WTC11 (cell line): ENCODE measurements around the gene CCDC85A. TPM values are rescaled to one million over a fixed set of nuclear protein-coding genes. Genes with fewer than 3 reads are reported as not detected.

Experiments
- ATAC-seq: fragments of 200-7000 bp; cut with Tn5 transposase; 2 replicates; pipeline ENCODE4 v1.10.0; 2021; ENCODE audit warnings: mild to moderate bottlenecking, moderate library complexity
- CTCF ChIA-PET: fragments of 300-600 bp; sonication (Branson Sonifier 250); formaldehyde crosslinking; loops from one replicate; lab custom pipeline; 2021; ENCODE audit warnings: antibody characterized with exemption; lab: Charles Lee
- POLR2A ChIA-PET: fragments of 350-600 bp; sonication (Branson Sonifier 250); formaldehyde crosslinking; loops from one replicate; lab custom pipeline; 2021; ENCODE audit warnings: antibody characterized with exemption; lab: Charles Lee
- DNase-seq: peaks from one replicate; pipeline ENCODE4 v3.0.0; 2021; ENCODE audit warnings: low spot score
- H3K27ac Mint-ChIP-seq: 2 replicates; pipeline ENCODE4 v1.8.0; 2021; ENCODE audit warnings: mixed read lengths
- H3K27me3 Mint-ChIP-seq: 2 replicates; pipeline ENCODE4 v1.8.0; 2021; ENCODE audit warnings: low read depth, mild to moderate bottlenecking, moderate library complexity, mixed read lengths
- H3K36me3 Mint-ChIP-seq: 2 replicates; pipeline ENCODE4 v1.8.0; 2021; ENCODE audit warnings: mixed read lengths
- H3K4me1 Mint-ChIP-seq: 2 replicates; pipeline ENCODE4 v1.8.0; 2022; ENCODE audit warnings: mixed read lengths
- H3K4me3 Mint-ChIP-seq: 2 replicates; pipeline ENCODE4 v1.8.0; 2021; ENCODE audit warnings: mild to moderate bottlenecking, moderate library complexity, mixed read lengths
- H3K9me3 Mint-ChIP-seq: 2 replicates; pipeline ENCODE4 v1.8.0; 2021; ENCODE audit warnings: mixed read lengths
- ARID4B ChIP-seq: sonication (generic); formaldehyde crosslinking; IDR thresholded peaks from 2 replicates; pipeline ENCODE4 v1.8.0; 2023; ENCODE audit warnings: missing genetic modification reagents, mild to moderate bottlenecking, borderline replicate concordance
- CREM ChIP-seq: sonication (generic); formaldehyde crosslinking; IDR thresholded peaks from 2 replicates; pipeline ENCODE4 v1.8.1; 2022; ENCODE audit warnings: mild to moderate bottlenecking, missing genetic modification reagents, moderate library complexity
- CTCF ChIP-seq: fragments of 200-600 bp; IDR thresholded peaks from 2 replicates; pipeline ENCODE4 v1.8.0; 2022; ENCODE audit warnings: antibody characterized with exemption
- E2F1 ChIP-seq: sonication (generic); formaldehyde crosslinking; IDR thresholded peaks from 2 replicates; pipeline ENCODE4 v1.8.0; 2022; ENCODE audit warnings: mild to moderate bottlenecking, missing genetic modification reagents
- E2F4 ChIP-seq: sonication (generic); formaldehyde crosslinking; IDR thresholded peaks from 2 replicates; pipeline ENCODE4 v1.8.1; 2022; ENCODE audit warnings: low read depth, mild to moderate bottlenecking, moderate library complexity, missing genetic modification reagents, borderline replicate concordance
- FOXP4 ChIP-seq: sonication (generic); formaldehyde crosslinking; IDR thresholded peaks from 2 replicates; pipeline ENCODE4 v1.8.0; 2022; ENCODE audit warnings: mild to moderate bottlenecking, missing genetic modification reagents
- IRF1 ChIP-seq: sonication (generic); formaldehyde crosslinking; IDR thresholded peaks from 2 replicates; pipeline ENCODE4 v1.8.0; 2023; ENCODE audit warnings: missing genetic modification reagents
- IRF2 ChIP-seq: sonication (generic); formaldehyde crosslinking; IDR thresholded peaks from 2 replicates; pipeline ENCODE4 v1.8.0; 2022; ENCODE audit warnings: low read depth, missing genetic modification reagents, borderline replicate concordance
- NR2C2 ChIP-seq: sonication (generic); formaldehyde crosslinking; IDR thresholded peaks from 2 replicates; pipeline ENCODE4 v1.8.0; 2022; ENCODE audit warnings: mild to moderate bottlenecking, missing genetic modification reagents
- OVOL2 ChIP-seq: fragments of 250-450 bp; sonication (Bioruptor Pico); IDR thresholded peaks from 2 replicates; pipeline ENCODE4 v1.9.0; 2021; ENCODE audit warnings: mild to moderate bottlenecking, borderline replicate concordance
- PREB ChIP-seq: sonication (generic); formaldehyde crosslinking; IDR thresholded peaks from 2 replicates; pipeline ENCODE4 v1.8.1; 2022; ENCODE audit warnings: mild to moderate bottlenecking, missing genetic modification reagents, moderate library complexity, borderline replicate concordance
- RELA ChIP-seq: sonication (generic); formaldehyde crosslinking; IDR thresholded peaks from 2 replicates; pipeline ENCODE4 v1.8.1; 2022; ENCODE audit warnings: missing genetic modification reagents, mild to moderate bottlenecking, borderline replicate concordance
- SP1 ChIP-seq: sonication (generic); formaldehyde crosslinking; conservative IDR thresholded peaks from 2 replicates; pipeline ENCODE4 v1.8.1; 2022; ENCODE audit warnings: missing genetic modification reagents
- TEAD1 ChIP-seq: sonication (generic); formaldehyde crosslinking; IDR thresholded peaks from 2 replicates; pipeline ENCODE4 v1.8.0; 2022; ENCODE audit warnings: mild to moderate bottlenecking, missing genetic modification reagents
- ZMAT4 ChIP-seq: fragments of 250-450 bp; sonication (Bioruptor Pico); IDR thresholded peaks from 2 replicates; pipeline ENCODE4 v1.9.0; 2021; ENCODE audit warnings: mild to moderate bottlenecking
- ZNF416 ChIP-seq: fragments of 250-450 bp; sonication (Bioruptor Pico); IDR thresholded peaks from 2 replicates; pipeline ENCODE4 v1.9.0; 2021; ENCODE audit warnings: mild to moderate bottlenecking, inconsistent platforms
- ZNF671 ChIP-seq: fragments of 250-450 bp; sonication (Bioruptor Pico); IDR thresholded peaks from 2 replicates; pipeline ENCODE4 v1.8.0; 2021; ENCODE audit warnings: mild to moderate bottlenecking
- ZSCAN18 ChIP-seq: fragments of 250-450 bp; sonication (Bioruptor Pico); IDR thresholded peaks from 2 replicates; pipeline ENCODE4 v2.1.2; 2022; ENCODE audit warnings: mild to moderate bottlenecking, moderate library complexity
- total RNA-seq: library from RNA; stranded (reverse); gene quantifications from 3 replicates; pipeline ENCODE4 v1.2.3, GENCODE V29; 2021

CCDC85A gene
- total RNA-seq, 1 experiment from 2014 or later: 0.22 TPM

- Mint-ChIP-seq H3K4me3 (no peak overlapping the region), H3K4me1 (peaks cover 6% of the 10 kb centered on the region), H3K27ac (no peak overlapping the region), H3K36me3 (peaks cover 17% of the 10 kb centered on the region), H3K27me3 (no peaks in the 10 kb centered on the region; the same call in 1 of the 2 replicates), H3K9me3 (peaks cover 28% of the 10 kb centered on the region)
- DNase-seq (no peak), ATAC-seq (no peak)
- no peak for TF ChIP-seq FOXP4 (CRISPR knock-in tag)
- no peak for TF ChIP-seq ZSCAN18 (CRISPR knock-in tag)
- no peak for TF ChIP-seq ARID4B
- no peak for TF ChIP-seq OVOL2
- TF ChIP-seq E2F4 (CRISPR knock-in tag): no peak
- TF ChIP-seq ZMAT4 (CRISPR knock-in tag): no peak
- TF ChIP-seq IRF1: no peak
- TF ChIP-seq TEAD1 (CRISPR knock-in tag): no peak
- no peak for TF ChIP-seq SP1 (CRISPR knock-in tag)
- no peak for TF ChIP-seq RELA
- TF ChIP-seq CTCF: no peak
- no peak for TF ChIP-seq NR2C2 (CRISPR knock-in tag)
- TF ChIP-seq PREB: no peak
- no peak for TF ChIP-seq IRF2 (CRISPR knock-in tag)
- no peak for TF ChIP-seq ZNF671 (CRISPR knock-in tag)
- TF ChIP-seq E2F1 (CRISPR knock-in tag): no peak
- no peak for TF ChIP-seq CREM
- no peak for TF ChIP-seq ZNF416
- ChIA-PET CTCF (no interaction called here), POLR2A (no interaction called here)
Measured at GRCh38 chr2:56239437-56239836, 55.6 kb downstream of the CCDC85A start.
